Islet precursor cell (in vitro differentiated cells): Measurements from ENCODE around the gene CGNL1.

Experiments used
- DNase-seq: peaks from one replicate; pipeline ENCODE4 v3.0.0-alpha.2; 2018

The CGNL1 gene, protein sequence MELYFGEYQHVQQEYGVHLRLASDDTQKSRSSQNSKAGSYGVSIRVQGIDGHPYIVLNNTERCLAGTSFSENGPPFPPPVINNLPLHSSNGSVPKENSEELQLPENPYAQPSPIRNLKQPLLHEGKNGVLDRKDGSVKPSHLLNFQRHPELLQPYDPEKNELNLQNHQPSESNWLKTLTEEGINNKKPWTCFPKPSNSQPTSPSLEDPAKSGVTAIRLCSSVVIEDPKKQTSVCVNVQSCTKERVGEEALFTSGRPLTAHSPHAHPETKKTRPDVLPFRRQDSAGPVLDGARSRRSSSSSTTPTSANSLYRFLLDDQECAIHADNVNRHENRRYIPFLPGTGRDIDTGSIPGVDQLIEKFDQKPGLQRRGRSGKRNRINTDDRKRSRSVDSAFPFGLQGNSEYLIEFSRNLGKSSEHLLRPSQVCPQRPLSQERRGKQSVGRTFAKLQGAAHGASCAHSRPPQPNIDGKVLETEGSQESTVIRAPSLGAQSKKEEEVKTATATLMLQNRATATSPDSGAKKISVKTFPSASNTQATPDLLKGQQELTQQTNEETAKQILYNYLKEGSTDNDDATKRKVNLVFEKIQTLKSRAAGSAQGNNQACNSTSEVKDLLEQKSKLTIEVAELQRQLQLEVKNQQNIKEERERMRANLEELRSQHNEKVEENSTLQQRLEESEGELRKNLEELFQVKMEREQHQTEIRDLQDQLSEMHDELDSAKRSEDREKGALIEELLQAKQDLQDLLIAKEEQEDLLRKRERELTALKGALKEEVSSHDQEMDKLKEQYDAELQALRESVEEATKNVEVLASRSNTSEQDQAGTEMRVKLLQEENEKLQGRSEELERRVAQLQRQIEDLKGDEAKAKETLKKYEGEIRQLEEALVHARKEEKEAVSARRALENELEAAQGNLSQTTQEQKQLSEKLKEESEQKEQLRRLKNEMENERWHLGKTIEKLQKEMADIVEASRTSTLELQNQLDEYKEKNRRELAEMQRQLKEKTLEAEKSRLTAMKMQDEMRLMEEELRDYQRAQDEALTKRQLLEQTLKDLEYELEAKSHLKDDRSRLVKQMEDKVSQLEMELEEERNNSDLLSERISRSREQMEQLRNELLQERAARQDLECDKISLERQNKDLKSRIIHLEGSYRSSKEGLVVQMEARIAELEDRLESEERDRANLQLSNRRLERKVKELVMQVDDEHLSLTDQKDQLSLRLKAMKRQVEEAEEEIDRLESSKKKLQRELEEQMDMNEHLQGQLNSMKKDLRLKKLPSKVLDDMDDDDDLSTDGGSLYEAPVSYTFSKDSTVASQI

DNA sequence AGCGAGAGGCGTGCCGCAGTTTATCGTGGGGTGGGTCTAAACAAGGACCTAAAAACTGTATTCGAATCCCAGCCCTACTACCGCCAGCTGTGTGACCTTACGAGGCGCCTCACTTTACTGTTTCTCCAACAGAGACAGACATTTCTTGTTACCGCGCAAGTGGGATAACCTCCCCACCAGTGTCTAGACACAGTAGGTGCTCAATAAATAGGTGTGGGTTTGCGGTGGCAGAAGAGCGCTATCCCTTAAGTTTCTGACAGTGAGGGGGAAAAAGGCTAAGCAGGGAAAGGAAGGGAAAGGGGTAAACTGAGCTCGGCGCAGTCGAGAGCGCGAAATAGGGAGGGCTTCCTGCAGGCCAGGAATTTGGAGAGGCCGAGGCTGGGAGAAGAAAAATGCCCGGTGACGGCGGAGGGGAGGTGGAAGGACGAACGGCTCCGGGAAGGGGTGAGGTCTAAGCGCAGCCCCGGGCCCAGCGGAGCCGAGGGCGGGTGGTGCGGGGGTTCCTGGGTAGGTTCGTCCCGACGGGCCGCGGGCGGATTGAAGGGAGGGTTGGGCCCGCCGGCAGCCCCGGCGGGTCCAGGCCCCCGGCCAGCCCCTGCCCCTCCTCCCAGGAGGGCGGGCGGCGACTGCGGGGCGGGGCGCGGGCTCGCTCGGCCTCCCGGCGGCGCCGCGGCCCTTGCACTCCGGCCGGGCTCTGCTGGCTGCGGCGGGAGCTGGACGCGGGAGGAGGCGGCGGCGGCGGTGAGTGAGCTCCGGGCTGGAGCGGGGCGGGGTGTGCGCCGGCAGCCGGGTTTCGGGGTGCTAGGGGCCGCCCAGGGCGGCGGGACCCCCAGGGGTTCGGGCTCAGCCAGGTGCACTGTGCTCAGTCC, at the start of gene CGNL1:
TSS of gene CGNL1 (plus strand) at position 679 of the 869 bp plus-strand sequence. CDS start 61,495 bp downstream, outside the sequence.
- DNase-seq: peak; percentile 82

GRCh38 chr15:57327985-57328471, 48.3 kb upstream of the CGNL1 start:
- DNase-seq: peak; percentile 80

DNA sequence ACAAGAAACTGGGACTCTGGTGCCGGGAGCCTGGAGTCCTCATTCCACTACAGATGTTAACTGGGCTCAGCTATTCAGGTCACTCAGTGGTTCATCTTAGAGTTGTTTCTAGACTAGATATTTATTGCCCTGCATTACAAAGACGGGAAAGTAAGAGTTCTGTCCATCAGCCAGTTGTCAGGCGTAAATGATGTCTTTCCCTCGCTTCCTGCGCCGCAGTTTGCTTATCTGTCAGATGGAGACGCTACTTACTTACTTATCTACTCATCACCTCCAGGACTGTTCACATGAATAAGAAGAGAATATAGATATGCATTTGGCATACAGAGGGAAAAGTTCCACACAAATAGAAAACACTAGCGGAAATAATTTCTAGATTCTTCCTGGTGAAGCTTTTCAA, 47.8 kb upstream of the CGNL1 start:
- no peak for DNase-seq

GRCh38 chr15:57328897-57329296, 47.4 kb upstream of the CGNL1 start:
- no peak for DNase-seq

- DNase-seq: no peak
Measured at GRCh38 chr15:57329582-57330367, 46.5 kb upstream of the CGNL1 start.

- DNase-seq: no peak
Measured at GRCh38 chr15:57330619-57331340, 45.5 kb upstream of the CGNL1 start.

DNA sequence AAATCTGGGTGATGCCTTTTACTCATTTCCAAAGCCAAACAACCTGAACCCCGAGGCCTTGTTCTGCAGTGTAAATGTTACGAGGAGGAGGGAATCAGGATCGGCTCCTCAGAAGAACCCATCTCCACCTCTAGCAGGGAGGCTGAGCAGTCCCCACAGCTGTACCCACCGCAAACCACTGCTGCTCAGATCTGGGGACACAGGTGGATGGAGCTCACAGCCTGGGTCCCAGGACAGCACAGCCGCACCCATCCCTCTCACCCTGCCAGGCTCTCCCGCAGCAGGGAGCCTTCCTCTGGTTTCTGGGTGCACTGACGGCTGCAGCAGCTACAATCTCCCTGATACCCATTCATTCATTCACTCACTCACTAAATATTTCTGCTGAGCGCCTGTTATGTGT, 44.0 kb upstream of the CGNL1 start:
- no peak for DNase-seq

- no peak for DNase-seq
Measured at GRCh38 chr15:57333487-57333886, 42.8 kb upstream of the CGNL1 start.

DNA sequence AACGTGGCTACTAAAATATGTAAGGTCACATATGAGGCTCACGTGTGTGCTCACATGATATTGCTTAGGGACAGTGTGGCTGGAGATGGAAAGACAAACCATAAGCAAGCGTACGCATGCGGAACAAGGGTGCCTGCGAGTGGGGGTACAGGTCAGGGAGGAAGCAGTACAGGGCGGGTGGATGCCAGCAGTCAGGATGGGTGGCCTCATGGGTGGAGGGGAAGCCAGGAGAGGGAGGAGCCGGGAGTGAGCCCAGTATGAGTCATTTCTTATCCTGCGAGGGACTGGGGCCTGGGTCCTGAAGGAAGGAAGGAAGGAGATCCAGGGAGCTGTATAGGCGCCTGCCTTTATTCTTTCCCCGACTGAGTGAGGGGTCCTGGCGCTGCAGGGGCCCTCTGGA, 42.0 kb upstream of the CGNL1 start:
- DNase-seq: peak; percentile 90

- DNase-seq: no peak
Measured at GRCh38 chr15:57335293-57335715, 41.0 kb upstream of the CGNL1 start.

DNA sequence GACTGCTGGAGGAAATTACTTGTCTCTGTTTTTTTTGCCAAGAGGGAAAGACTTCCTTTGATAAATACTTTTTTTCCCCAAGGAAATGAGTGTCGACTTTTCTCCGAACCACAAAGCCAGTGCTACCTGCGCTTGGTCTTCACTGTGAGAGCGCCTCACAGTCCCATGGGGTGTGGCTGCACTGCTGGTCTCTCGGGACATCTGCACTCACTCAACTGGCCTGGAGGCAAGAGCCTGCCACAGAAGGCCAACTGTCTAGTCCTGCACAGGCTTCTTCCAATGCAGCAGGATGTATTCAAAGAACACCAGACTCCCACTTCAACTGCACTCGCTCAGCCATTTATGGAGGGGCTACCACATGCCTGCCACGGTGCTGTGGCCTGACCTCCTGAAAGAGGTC, 40.6 kb upstream of the CGNL1 start:
- peak; percentile 83 for DNase-seq

DNA sequence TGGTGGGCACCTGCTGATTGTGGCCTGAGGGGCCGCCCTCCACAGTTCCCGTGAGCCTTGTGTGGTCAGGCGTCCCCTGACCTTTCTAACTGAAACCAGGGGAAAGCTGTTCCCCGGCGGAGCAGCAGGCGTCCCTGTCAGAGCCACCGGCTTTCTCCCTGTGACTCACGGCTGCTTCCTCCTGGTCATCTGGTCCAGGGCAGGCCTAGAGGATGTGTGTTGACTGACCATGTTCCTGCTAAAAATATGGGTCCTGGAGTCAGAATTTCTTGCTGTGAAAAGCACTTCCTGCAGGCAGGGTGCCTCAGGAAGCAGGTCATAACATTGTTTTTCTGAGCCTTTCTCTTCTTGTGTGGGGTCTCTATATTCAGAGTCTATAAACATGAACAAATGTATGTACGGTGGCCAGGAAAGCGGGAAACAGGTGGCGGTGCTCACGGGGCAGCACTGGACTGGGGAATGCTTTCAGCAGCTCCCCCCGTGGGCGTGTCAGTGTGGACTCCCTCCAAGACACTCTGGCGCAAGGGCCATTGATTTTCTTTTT, 38.4 kb upstream of the CGNL1 start:
- peak; percentile 75 for DNase-seq

- no peak for DNase-seq
Measured at GRCh38 chr15:57339321-57339720, 37.0 kb upstream of the CGNL1 start.

- peak; percentile 78 for DNase-seq
Measured at GRCh38 chr15:57340682-57341259, 35.5 kb upstream of the CGNL1 start.

DNA sequence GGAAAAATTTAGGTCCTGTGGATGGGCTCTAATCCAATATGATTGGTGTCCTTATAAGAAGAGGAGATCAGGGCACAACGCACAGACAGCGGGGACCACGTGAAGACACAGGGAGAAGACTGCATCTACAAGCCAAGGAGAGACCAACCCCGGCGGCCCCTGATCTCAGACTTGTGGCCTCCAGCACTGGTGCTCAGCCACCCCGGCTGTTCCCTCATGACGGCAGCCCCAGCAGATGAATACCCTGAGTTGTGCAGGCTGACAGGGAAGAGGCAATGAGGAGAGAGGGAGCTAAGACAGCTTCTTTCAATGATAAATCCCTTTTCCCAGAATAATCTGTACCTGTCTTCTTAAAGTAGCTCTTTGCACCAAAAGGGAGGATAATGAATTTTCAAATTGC, 33.3 kb upstream of the CGNL1 start:
- DNase-seq: no peak

DNA sequence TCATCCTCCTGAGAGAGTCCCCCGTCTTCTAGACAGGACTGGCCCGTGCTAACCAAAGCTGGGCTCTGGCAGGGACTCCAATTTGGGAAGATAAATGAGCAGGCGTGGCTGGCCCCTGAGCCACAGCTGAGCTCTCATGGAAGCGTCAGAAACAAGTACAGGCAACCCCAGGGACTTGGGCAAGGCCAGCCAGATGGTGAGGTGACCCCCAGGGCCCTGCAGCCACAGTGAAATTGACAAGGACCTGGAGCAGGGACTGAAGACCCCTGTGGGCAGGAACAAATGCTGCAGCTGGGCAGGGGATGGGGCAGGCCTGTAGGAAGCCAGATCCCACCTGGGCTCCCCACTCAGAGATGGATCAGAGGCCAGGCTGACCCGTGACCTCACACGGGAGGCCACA, 32.8 kb upstream of the CGNL1 start:
- no peak for DNase-seq

GRCh38 chr15:57344282-57344681, 32.0 kb upstream of the CGNL1 start:
- DNase-seq: no peak

GRCh38 chr15:57345584-57345983, 30.7 kb upstream of the CGNL1 start:
- peak; percentile 79 for DNase-seq

- DNase-seq: no peak
Measured at GRCh38 chr15:57348081-57348480, 28.2 kb upstream of the CGNL1 start.
